ENCODE results near the gene SLC22A23.

- TF ChIP-seq CTCF (IDR thresholded peaks at IDR 0.05; ENCODE audit: low read depth, low read length): no peak
- no peak for TF ChIP-seq EZH2phosphoT487 (IDR thresholded peaks at IDR 0.05; ENCODE audit: low read depth)
Measured at GRCh38 chr6:3233904-3234303, 222.9 kb downstream of the SLC22A23 start.

All from OCI-LY3 (cell line).